ENCODE results near the gene HHIPL1. TPM values are rescaled to one million over a fixed set of nuclear protein-coding genes. Genes with fewer than 3 reads are reported as not detected.

Gene HHIPL1
- total RNA-seq, 1 donor from 2014 or later: 0.32 TPM

- no peaks in the 10 kb centered on the region for H3F3A ChIP-seq (ENCODE audit: low read depth)
- H3K79me2 ChIP-seq (ENCODE audit: low read depth): no peaks in the 10 kb centered on the region
- H4K20me1 ChIP-seq (ENCODE audit: low read depth): no peaks in the 10 kb centered on the region
- no peak overlapping the region for H3K9ac ChIP-seq
- H3K27ac ChIP-seq: no peak overlapping the region
- H3K27me3 Mint-ChIP-seq (ENCODE audit: insufficient read depth, low read depth): no peaks in the 10 kb centered on the region
- H3K9me3 ChIP-seq (ENCODE audit: low read depth): peaks cover 3% of the 10 kb centered on the region
- H3K36me3 Mint-ChIP-seq: peaks cover 25% of the 10 kb centered on the region
- H3K4me1 ChIP-seq: no peaks in the 10 kb centered on the region
- H3K4me2 ChIP-seq: no peak overlapping the region
- TF ChIP-seq EZH2phosphoT487 (IDR thresholded peaks at IDR 0.05) (no peak), CTCF (IDR thresholded peaks at IDR 0.05) (no peak), EZH2 (IDR thresholded peaks at IDR 0.05) (no peak)
- no peak overlapping the region for H2AFZ ChIP-seq (replicated peaks)
- no peak overlapping the region for H3K4me3 ChIP-seq
- H3K27ac Mint-ChIP-seq: no peak overlapping the region
- H3K36me3 ChIP-seq: no peaks in the 10 kb centered on the region
- H3K9me3 Mint-ChIP-seq: peaks cover 25% of the 10 kb centered on the region
- no peak for DNase-seq (ENCODE audit: low spot score)
- no peak overlapping the region for H3K4me3 Mint-ChIP-seq
- H3K27me3 ChIP-seq: no peaks in the 10 kb centered on the region
- H3K4me1 Mint-ChIP-seq: no peaks in the 10 kb centered on the region
Observed at GRCh38 chr14:99708449-99708848, 63.5 kb downstream of the HHIPL1 start.

- no peaks in the 10 kb centered on the region for H3F3A ChIP-seq (ENCODE audit: low read depth)
- H3K27me3 Mint-ChIP-seq (ENCODE audit: insufficient read depth, low read depth): no peaks in the 10 kb centered on the region
- no peak overlapping the region for H2AFZ ChIP-seq (replicated peaks)
- H3K9ac ChIP-seq: no peak overlapping the region
- H4K20me1 ChIP-seq (ENCODE audit: low read depth): no peaks in the 10 kb centered on the region
- H3K27me3 ChIP-seq: no peaks in the 10 kb centered on the region
- peaks cover 8% of the 10 kb centered on the region for H3K4me1 Mint-ChIP-seq
- no peak overlapping the region for H3K4me2 ChIP-seq
- TF ChIP-seq EZH2phosphoT487 (IDR thresholded peaks at IDR 0.05) (no peak), CTCF (IDR thresholded peaks at IDR 0.05) (no peak), EZH2 (IDR thresholded peaks at IDR 0.05) (no peak)
- no peak overlapping the region for H3K4me3 ChIP-seq
- peaks cover 19% of the 10 kb centered on the region for H3K9me3 Mint-ChIP-seq
- H3K4me3 Mint-ChIP-seq: no peak overlapping the region
- H3K36me3 Mint-ChIP-seq: peaks cover 6% of the 10 kb centered on the region
- H3K36me3 ChIP-seq: no peaks in the 10 kb centered on the region
- H3K9me3 ChIP-seq (ENCODE audit: low read depth): no peaks in the 10 kb centered on the region
- no peak overlapping the region for H3K27ac ChIP-seq
- H3K4me1 ChIP-seq: no peaks in the 10 kb centered on the region
- H3K27ac Mint-ChIP-seq: no peak overlapping the region
- no peak for DNase-seq (ENCODE audit: low spot score)
- no peaks in the 10 kb centered on the region for H3K79me2 ChIP-seq (ENCODE audit: low read depth)
Observed at GRCh38 chr14:99713972-99714371, 69.0 kb downstream of the HHIPL1 start.

- peaks cover 8% of the 10 kb centered on the region for H3K4me1 Mint-ChIP-seq
- H3F3A ChIP-seq (ENCODE audit: low read depth): no peaks in the 10 kb centered on the region
- no peak overlapping the region for H3K4me3 Mint-ChIP-seq
- no peaks in the 10 kb centered on the region for H3K9me3 ChIP-seq (ENCODE audit: low read depth)
- no peak overlapping the region for H2AFZ ChIP-seq (replicated peaks)
- no peak overlapping the region for H3K4me2 ChIP-seq
- peaks cover 5% of the 10 kb centered on the region for H3K36me3 Mint-ChIP-seq
- no peak overlapping the region for H3K4me3 ChIP-seq
- peaks cover 19% of the 10 kb centered on the region for H3K9me3 Mint-ChIP-seq
- H3K27me3 Mint-ChIP-seq (ENCODE audit: insufficient read depth, low read depth): no peaks in the 10 kb centered on the region
- DNase-seq (ENCODE audit: low spot score): no peak
- no peak overlapping the region for H3K27ac Mint-ChIP-seq
- H4K20me1 ChIP-seq (ENCODE audit: low read depth): no peaks in the 10 kb centered on the region
- H3K4me1 ChIP-seq: no peaks in the 10 kb centered on the region
- no peaks in the 10 kb centered on the region for H3K79me2 ChIP-seq (ENCODE audit: low read depth)
- no peaks in the 10 kb centered on the region for H3K36me3 ChIP-seq
- TF ChIP-seq EZH2 (IDR thresholded peaks at IDR 0.05): no peak
- no peak for TF ChIP-seq CTCF (IDR thresholded peaks at IDR 0.05)
- no peak for TF ChIP-seq EZH2phosphoT487 (IDR thresholded peaks at IDR 0.05)
- no peaks in the 10 kb centered on the region for H3K27me3 ChIP-seq
- H3K27ac ChIP-seq: no peak overlapping the region
- no peak overlapping the region for H3K9ac ChIP-seq
Observed at GRCh38 chr14:99715266-99716000, 70.5 kb downstream of the HHIPL1 start.
